H1 (cell line): ENCODE measurements around the gene LOC128125822.

ENCODE experiments used
- ATF2 ChIP-seq: IDR thresholded peaks from 2 replicates; pipeline ENCODE4 v1.6.1; 2012; ENCODE audit warnings: low read length, inconsistent platforms
- BRCA1 ChIP-seq: IDR thresholded peaks from 2 replicates; pipeline ENCODE4 v1.6.1; 2012; ENCODE audit warnings: low read depth, low read length, improper control_type of control experiment
- FOSL1 ChIP-seq: IDR thresholded peaks from 2 replicates; pipeline ENCODE4 v1.6.1; 2011; ENCODE audit warnings: mild to moderate bottlenecking, low read depth, low read length, moderate library complexity; ENCODE audit not compliant: insufficient read depth
- HDAC6 ChIP-seq: IDR thresholded peaks from one replicate; pipeline ENCODE4 v1.7.1; 2012; ENCODE audit warnings: low read depth, mild to moderate bottlenecking, inconsistent platforms, low read length, moderate library complexity
- PHF8 ChIP-seq: fragments of 200-600 bp; sonication (generic); conservative IDR thresholded peaks from 2 replicates; pipeline ENCODE4 v1.7.1; 2012; ENCODE audit warnings: low read depth, mild to moderate bottlenecking, inconsistent platforms, low read length, moderate library complexity
- POLR2A ChIP-seq, 2 experiments: IDR thresholded peaks; 1 replicate in 1 of 2; 2 replicates in 1 of 2; pipeline ENCODE4 v1.6.1; 2011; ENCODE audit warnings: low read depth in 2 of 2, low read length in 2 of 2, mild to moderate bottlenecking in 2 of 2; ENCODE audit errors: control extremely low read depth in 1 of 2
- SP2 ChIP-seq: IDR thresholded peaks from 2 replicates; pipeline ENCODE4 v1.6.1; 2012; ENCODE audit warnings: mild to moderate bottlenecking, low read length, inconsistent platforms
- SP4 ChIP-seq: IDR thresholded peaks from 2 replicates; pipeline ENCODE4 v1.6.1; 2012; ENCODE audit warnings: low read length, inconsistent platforms
- SRF ChIP-seq: IDR thresholded peaks from 2 replicates; pipeline ENCODE4 v1.6.1; 2011; ENCODE audit warnings: mild to moderate bottlenecking, low read depth, low read length, moderate library complexity
- TF ChIP-seq, protein P1 (sequence below): fragments of 300-600 bp; sonication (generic); IDR thresholded peaks from 2 replicates; pipeline ENCODE4 v1.7.1; 2012; ENCODE audit warnings: low read length, moderate library complexity, mild to moderate bottlenecking, inconsistent platforms; ENCODE audit not compliant: insufficient replicate concordance
- TF ChIP-seq, protein P2 (sequence below), 3 experiments: IDR thresholded peaks; 1 replicate in 2 of 3; 2 replicates in 1 of 3; pipeline versions ENCODE4 v1.5.1 to v1.6.1; 2011; ENCODE audit warnings: low read length in 3 of 3, mild to moderate bottlenecking in 3 of 3, inconsistent platforms in 2 of 3, low read depth in 1 of 3, moderate library complexity in 1 of 3; ENCODE audit not compliant: insufficient read depth in 1 of 3; ENCODE audit errors: control extremely low read depth in 1 of 3

GRCh38 chr6:63537959-63538300 lies 34.4 kb upstream of the LOC128125822 start:
- TF ChIP-seq BRCA1, result no peak
- no peak for TF ChIP-seq POLR2A (IDR thresholded peaks at IDR 0.05; ENCODE audit: control extremely low read depth in 1 of 2, low read depth in 2 of 2, low read length in 2 of 2)
- no peak for TF ChIP-seq PHF8
- no peak for TF ChIP-seq HDAC6
- TF ChIP-seq, protein P1, sequence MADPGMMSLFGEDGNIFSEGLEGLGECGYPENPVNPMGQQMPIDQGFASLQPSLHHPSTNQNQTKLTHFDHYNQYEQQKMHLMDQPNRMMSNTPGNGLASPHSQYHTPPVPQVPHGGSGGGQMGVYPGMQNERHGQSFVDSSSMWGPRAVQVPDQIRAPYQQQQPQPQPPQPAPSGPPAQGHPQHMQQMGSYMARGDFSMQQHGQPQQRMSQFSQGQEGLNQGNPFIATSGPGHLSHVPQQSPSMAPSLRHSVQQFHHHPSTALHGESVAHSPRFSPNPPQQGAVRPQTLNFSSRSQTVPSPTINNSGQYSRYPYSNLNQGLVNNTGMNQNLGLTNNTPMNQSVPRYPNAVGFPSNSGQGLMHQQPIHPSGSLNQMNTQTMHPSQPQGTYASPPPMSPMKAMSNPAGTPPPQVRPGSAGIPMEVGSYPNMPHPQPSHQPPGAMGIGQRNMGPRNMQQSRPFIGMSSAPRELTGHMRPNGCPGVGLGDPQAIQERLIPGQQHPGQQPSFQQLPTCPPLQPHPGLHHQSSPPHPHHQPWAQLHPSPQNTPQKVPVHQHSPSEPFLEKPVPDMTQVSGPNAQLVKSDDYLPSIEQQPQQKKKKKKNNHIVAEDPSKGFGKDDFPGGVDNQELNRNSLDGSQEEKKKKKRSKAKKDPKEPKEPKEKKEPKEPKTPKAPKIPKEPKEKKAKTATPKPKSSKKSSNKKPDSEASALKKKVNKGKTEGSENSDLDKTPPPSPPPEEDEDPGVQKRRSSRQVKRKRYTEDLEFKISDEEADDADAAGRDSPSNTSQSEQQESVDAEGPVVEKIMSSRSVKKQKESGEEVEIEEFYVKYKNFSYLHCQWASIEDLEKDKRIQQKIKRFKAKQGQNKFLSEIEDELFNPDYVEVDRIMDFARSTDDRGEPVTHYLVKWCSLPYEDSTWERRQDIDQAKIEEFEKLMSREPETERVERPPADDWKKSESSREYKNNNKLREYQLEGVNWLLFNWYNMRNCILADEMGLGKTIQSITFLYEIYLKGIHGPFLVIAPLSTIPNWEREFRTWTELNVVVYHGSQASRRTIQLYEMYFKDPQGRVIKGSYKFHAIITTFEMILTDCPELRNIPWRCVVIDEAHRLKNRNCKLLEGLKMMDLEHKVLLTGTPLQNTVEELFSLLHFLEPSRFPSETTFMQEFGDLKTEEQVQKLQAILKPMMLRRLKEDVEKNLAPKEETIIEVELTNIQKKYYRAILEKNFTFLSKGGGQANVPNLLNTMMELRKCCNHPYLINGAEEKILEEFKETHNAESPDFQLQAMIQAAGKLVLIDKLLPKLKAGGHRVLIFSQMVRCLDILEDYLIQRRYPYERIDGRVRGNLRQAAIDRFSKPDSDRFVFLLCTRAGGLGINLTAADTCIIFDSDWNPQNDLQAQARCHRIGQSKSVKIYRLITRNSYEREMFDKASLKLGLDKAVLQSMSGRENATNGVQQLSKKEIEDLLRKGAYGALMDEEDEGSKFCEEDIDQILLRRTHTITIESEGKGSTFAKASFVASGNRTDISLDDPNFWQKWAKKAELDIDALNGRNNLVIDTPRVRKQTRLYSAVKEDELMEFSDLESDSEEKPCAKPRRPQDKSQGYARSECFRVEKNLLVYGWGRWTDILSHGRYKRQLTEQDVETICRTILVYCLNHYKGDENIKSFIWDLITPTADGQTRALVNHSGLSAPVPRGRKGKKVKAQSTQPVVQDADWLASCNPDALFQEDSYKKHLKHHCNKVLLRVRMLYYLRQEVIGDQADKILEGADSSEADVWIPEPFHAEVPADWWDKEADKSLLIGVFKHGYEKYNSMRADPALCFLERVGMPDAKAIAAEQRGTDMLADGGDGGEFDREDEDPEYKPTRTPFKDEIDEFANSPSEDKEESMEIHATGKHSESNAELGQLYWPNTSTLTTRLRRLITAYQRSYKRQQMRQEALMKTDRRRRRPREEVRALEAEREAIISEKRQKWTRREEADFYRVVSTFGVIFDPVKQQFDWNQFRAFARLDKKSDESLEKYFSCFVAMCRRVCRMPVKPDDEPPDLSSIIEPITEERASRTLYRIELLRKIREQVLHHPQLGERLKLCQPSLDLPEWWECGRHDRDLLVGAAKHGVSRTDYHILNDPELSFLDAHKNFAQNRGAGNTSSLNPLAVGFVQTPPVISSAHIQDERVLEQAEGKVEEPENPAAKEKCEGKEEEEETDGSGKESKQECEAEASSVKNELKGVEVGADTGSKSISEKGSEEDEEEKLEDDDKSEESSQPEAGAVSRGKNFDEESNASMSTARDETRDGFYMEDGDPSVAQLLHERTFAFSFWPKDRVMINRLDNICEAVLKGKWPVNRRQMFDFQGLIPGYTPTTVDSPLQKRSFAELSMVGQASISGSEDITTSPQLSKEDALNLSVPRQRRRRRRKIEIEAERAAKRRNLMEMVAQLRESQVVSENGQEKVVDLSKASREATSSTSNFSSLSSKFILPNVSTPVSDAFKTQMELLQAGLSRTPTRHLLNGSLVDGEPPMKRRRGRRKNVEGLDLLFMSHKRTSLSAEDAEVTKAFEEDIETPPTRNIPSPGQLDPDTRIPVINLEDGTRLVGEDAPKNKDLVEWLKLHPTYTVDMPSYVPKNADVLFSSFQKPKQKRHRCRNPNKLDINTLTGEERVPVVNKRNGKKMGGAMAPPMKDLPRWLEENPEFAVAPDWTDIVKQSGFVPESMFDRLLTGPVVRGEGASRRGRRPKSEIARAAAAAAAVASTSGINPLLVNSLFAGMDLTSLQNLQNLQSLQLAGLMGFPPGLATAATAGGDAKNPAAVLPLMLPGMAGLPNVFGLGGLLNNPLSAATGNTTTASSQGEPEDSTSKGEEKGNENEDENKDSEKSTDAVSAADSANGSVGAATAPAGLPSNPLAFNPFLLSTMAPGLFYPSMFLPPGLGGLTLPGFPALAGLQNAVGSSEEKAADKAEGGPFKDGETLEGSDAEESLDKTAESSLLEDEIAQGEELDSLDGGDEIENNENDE, result no peak
- no peak for TF ChIP-seq SRF
- TF ChIP-seq, protein P2, sequence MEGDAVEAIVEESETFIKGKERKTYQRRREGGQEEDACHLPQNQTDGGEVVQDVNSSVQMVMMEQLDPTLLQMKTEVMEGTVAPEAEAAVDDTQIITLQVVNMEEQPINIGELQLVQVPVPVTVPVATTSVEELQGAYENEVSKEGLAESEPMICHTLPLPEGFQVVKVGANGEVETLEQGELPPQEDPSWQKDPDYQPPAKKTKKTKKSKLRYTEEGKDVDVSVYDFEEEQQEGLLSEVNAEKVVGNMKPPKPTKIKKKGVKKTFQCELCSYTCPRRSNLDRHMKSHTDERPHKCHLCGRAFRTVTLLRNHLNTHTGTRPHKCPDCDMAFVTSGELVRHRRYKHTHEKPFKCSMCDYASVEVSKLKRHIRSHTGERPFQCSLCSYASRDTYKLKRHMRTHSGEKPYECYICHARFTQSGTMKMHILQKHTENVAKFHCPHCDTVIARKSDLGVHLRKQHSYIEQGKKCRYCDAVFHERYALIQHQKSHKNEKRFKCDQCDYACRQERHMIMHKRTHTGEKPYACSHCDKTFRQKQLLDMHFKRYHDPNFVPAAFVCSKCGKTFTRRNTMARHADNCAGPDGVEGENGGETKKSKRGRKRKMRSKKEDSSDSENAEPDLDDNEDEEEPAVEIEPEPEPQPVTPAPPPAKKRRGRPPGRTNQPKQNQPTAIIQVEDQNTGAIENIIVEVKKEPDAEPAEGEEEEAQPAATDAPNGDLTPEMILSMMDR (IDR thresholded peaks at IDR 0.05; ENCODE audit: control extremely low read depth in 1 of 3, insufficient read depth in 1 of 3, low read depth in 1 of 3, low read length in 3 of 3), result no peak
- TF ChIP-seq FOSL1, result no peak
- TF ChIP-seq SP2, result no peak
- TF ChIP-seq ATF2, result no peak
- TF ChIP-seq SP4, result no peak
